Activated T-helper 2 cell treated with anti-CD3 and anti-CD28 coated beads, Interferon-gamma antibody, Interleukin-2, Interleukin-4, amounts not matched to agents 10 μg/mL and 5 μg/mL and 100 μg/mL, durations not matched to agents 14 hours and 24 hours and 36 hours (primary cell): ENCODE results near the gene TAF9B. TPM values are rescaled to one million over a fixed set of nuclear protein-coding genes. Genes with fewer than 3 reads are reported as not detected.
A peak's percentile ranks its signal among the peaks of the same experiment; 100 is the strongest.
"Not testable (repeated sequence)": the region's sequence is repeated elsewhere in the genome, so short reads cannot be mapped to it uniquely, and the experiment has no call there.

Source experiments
- DNase-seq: peaks from one replicate; pipeline ENCODE4 v3.0.0; 2021; ENCODE audit warnings: low spot score
- H3K27ac Mint-ChIP-seq: one replicate; pipeline ENCODE4 v1.8.0; 2021; ENCODE audit warnings: mixed read lengths
- H3K27me3 Mint-ChIP-seq: one replicate; pipeline ENCODE4 v1.8.0; 2021; ENCODE audit warnings: low read depth, mixed read lengths
- H3K36me3 Mint-ChIP-seq: one replicate; pipeline ENCODE4 v1.8.0; 2021; ENCODE audit warnings: low read depth, mixed read lengths
- H3K4me1 Mint-ChIP-seq: one replicate; pipeline ENCODE4 v1.8.0; 2021; ENCODE audit warnings: low read depth, mixed read lengths
- H3K4me3 Mint-ChIP-seq: one replicate; pipeline ENCODE4 v1.8.0; 2021; ENCODE audit warnings: low read depth, mild to moderate bottlenecking, moderate library complexity, mixed read lengths
- H3K9me3 Mint-ChIP-seq: one replicate; pipeline ENCODE4 v1.8.0; 2021; ENCODE audit warnings: mixed read lengths
- intact Hi-C: fragments of 100-400 bp; cut with micrococcal nuclease; formaldehyde crosslinking; loops from one replicate; pipeline ENCODE4 v1.15.1; 2023
- total RNA-seq: library from RNA; stranded (reverse); gene quantifications from 2 replicates; pipeline ENCODE4 v1.2.3, GENCODE V29; 2022

TAF9B gene
- total RNA-seq, 1 donor from 2014 or later = 16.8 TPM

DNA sequence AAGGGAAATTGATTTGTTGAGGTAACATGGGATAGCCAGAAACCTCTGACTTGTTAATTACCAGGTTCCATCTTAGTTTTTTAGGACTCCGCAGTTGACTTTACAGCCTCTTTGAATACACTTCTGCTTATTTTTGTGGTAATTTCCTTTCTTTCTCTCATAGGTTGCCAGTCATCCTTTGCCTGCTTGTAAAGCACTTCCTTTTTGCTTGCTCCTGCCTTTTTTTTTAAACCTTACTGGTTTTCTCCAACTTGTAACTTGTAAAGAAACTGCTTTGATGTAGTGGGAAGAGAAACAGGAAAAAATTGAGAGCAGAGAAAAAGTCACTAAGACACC is 32.8 kb downstream of the TAF9B start:
- intact Hi-C loops = loop anchor here (5.0 to 10.0 kb wide), 2 partner anchors 838 to 1056 kb away; partner anchors contain the start of gene P2RY10
- H3K36me3 Mint-ChIP-seq = peaks cover 59% of the 10 kb centered on the region
- peaks cover 38% of the 10 kb centered on the region for H3K4me1 Mint-ChIP-seq

DNA sequence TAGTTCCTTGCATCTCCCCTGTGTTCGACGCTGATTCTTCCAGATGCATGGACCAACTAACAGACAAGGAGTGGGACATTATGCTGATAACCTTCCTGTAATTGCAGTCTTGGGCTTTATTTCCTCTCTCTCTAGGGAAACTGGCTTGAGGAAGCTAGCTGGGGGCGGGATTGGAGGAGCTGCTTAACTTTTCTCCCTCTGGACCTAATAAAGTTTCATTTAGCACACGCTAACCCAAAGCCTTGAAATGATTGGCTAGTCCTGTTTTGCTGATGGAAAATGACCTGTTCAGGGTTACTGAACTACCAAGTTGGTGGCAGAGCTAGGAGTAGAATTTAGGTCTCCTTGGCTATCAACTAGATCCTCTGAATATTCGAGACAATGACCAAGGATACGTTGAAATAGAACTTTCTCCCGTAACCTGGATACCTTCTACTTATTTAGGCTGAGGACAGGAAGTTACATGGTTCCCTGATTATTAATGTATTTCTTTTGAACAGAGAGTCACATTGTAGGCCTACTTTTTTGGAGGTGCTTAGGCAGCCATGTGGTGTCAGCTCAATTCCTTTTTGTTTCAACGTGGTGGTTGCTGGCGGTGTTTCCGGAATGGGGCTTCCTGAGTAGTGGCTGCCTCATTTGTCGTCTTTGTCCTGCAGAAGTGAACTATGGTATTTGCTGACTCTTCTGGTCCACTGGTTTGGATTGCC is 33.4 kb downstream of the TAF9B start:
- H3K4me3 Mint-ChIP-seq = peak overlapping the region; percentile 96
- peaks cover 54% of the 10 kb centered on the region for H3K36me3 Mint-ChIP-seq
- H3K9me3 Mint-ChIP-seq = peaks cover 7% of the 10 kb centered on the region
- H3K4me1 Mint-ChIP-seq = peaks cover 37% of the 10 kb centered on the region
- intact Hi-C loops = loop anchor here (2.0 to 10.0 kb wide), 5 partner anchors 17 to 1056 kb away; partner anchors contain the start of genes ATP7A and P2RY10
- H3K27me3 Mint-ChIP-seq = no peaks in the 10 kb centered on the region
- H3K27ac Mint-ChIP-seq = peak overlapping the region; percentile 87
- no peak for DNase-seq

More for the DNA sequence above, 32.8 kb downstream of the TAF9B start:
- Mint-ChIP-seq H3K27ac (peak overlapping the region; percentile 87), H3K4me3 (peak overlapping the region; percentile 96), H3K27me3 (no peaks in the 10 kb centered on the region), H3K9me3 (peaks cover 7% of the 10 kb centered on the region)
- no peak for DNase-seq

DNA sequence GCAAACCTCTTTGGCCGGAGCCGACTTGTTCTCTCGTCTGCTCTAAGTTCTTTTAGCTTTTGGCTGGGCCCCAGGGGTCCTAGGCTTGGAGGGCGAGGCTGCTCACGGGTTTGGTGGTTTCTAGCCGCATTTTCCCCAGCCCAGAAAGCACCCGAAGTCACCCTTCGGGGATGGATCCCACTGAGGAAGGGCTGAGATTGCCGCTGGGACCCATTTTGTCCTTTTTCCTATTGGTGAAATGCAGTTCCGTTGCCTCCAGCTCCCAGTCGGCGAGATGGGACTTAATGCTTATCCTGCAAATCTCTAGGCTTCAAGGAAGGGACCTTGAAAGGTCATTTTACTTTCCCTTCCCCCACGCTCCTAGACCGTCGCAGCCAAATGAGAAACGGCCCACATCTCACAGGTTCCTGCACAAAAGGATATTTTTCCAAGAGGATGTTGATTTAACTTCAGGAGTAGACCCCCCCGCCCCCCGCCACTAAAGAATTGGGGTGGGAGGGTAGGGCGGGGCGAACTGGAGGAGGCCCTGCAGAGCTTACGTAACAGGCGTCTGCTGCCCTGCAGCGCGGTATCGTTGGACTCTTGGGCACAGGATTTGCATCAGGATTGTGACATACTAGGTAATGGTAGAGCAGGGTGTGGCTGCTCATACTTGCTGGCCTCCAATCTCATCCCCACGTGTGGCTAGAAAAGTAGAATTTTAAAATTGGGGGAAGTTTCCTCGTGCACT is 34.8 kb downstream of the TAF9B start:
- intact Hi-C loops = loop anchor here (1.0 to 10.0 kb wide), 7 partner anchors 18 to 1058 kb away; partner anchors contain the start of genes ATP7A, ATRX, COX7B and P2RY10
- Mint-ChIP-seq H3K9me3 (peaks cover 7% of the 10 kb centered on the region), H3K4me1 (peaks cover 34% of the 10 kb centered on the region), H3K36me3 (peaks cover 49% of the 10 kb centered on the region), H3K27ac (peak overlapping the region; percentile 87), H3K4me3 (peak overlapping the region; percentile 96), H3K27me3 (no peaks in the 10 kb centered on the region)
- DNase-seq = no peak

DNA sequence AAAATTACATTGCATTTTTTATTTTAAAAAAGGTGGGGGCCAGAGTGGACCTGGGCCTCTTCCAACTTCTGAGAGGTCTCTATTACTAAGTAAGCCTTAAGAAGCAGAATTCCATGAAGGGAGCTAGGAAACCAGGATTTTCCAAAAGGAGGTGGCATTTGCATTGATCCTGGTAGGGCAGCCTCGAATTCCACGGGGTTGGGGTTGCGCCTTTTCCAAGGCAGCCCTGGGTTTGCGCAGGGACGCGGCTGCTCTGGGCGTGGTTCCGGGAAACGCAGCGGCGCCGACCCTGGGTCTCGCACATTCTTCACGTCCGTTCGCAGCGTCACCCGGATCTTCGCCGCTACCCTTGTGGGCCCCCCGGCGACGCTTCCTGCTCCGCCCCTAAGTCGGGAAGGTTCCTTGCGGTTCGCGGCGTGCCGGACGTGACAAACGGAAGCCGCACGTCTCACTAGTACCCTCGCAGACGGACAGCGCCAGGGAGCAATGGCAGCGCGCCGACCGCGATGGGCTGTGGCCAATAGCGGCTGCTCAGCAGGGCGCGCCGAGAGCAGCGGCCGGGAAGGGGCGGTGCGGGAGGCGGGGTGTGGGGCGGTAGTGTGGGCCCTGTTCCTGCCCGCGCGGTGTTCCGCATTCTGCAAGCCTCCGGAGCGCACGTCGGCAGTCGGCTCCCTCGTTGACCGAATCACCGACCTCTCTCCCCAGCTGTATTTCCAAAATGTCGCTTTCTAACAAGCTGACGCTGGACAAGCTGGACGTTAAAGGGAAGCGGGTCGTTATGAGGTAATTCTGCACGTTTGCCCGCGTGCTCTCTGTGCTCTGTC is 35.6 kb downstream of the TAF9B start, which contains the start of gene PGK1:
PGK1 (plus strand) TSS at position 626 of the 824 bp plus-strand sequence; CDS start at position 719, 93 bp downstream.
- Mint-ChIP-seq H3K4me3 (peak within 1 kb of the TSS; percentile 96), H3K27ac (peak within 1 kb of the TSS; percentile 87), H3K4me1 (peaks cover 32% of the 10 kb centered on the region), H3K36me3 (peaks cover 41% of the 10 kb centered on the region), H3K9me3 (peaks cover 7% of the 10 kb centered on the region), H3K27me3 (no peaks in the 10 kb centered on the region)
- intact Hi-C loops = loop anchor here (1.0 to 10.0 kb wide), 7 partner anchors 19 to 841 kb away; partner anchors contain the start of genes ATP7A, ATRX, COX7B and P2RY10
- DNase-seq = peak; percentile 93

DNA sequence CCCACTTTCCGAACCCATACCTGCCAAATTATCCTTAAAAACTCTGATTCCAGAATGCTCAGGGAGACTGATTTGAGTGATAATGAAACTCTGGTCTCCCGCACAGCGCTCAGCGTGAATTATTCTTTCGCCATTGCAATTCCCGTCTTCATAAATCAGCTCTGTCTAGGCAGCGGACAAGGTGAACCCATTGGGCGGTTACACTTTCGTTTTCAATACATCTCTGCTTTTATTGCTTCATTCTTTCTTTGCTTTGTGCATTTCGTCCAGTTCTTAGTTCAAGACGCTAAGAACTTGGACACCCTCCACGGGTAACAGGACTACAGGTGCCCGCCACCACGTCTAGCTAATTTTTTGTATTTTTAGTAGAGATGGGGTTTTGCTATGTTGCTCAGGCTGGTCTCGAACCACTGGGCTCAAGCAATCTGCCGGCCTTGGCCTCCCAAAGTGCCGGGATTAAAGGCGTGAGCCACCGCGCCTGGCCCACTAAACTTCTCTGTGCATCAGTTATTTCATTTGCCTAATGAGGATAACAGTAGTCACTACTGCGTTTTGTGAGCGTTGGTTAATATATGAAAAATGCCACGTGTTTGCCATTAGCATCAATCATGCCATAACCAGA is 36.3 kb downstream of the TAF9B start:
- Mint-ChIP-seq H3K9me3 (peaks cover 7% of the 10 kb centered on the region), H3K27ac (peak overlapping the region; percentile 87), H3K4me3 (peak overlapping the region; percentile 96), H3K4me1 (peaks cover 25% of the 10 kb centered on the region), H3K27me3 (no peaks in the 10 kb centered on the region), H3K36me3 (peaks cover 34% of the 10 kb centered on the region)
- intact Hi-C loops = loop anchor here (2.0 to 10.0 kb wide), 3 partner anchors 38 to 842 kb away; partner anchors contain the start of genes ATRX and P2RY10
- DNase-seq = no peak

DNA sequence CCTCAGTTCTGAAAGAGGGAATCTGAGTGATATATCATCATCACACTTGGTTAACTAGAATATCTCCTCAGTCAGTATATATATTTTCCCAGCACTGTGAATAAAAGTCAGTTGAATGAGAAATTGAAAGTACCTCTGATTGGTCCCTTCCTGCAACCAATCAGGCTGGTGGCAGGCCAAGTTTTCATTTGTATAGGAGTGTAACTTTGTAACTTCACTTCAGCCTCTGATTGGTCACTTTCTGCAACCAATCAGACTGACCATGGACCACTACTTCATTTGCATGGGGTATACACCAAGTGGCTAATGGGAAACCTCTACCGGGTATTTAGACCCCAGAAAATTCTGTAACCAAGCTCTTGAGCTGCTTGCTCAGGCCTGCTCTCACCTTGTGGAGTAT is 37.4 kb downstream of the TAF9B start:
- Mint-ChIP-seq H3K27ac (peak overlapping the region; percentile 87), H3K36me3 (peaks cover 24% of the 10 kb centered on the region), H3K4me1 (peaks cover 18% of the 10 kb centered on the region), H3K9me3 (peaks cover 7% of the 10 kb centered on the region), H3K4me3 (no peak overlapping the region), H3K27me3 (no peaks in the 10 kb centered on the region)
- intact Hi-C loops = loop anchor here (2.0 to 10.0 kb wide), 3 partner anchors 37 to 843 kb away; partner anchors contain the start of genes ATRX and P2RY10
- no peak for DNase-seq

DNA sequence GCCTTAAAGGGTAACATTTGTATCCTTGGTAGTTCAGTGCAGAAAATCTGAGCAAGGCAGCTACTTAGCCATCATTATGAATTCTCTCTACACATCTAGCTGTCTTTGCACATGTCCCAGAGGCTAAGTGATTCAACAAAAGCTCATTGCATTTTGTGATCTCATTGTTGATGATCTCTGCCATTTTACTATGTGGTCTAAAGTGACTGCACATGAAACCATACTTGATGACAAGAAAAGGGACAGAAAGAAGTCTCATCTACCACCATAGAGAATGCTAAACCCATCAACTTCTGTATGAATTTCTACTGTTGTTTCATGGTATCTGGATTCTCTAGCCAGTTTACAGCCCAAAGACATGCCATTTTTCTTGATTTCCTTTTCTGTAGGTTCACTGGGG is 41.3 kb downstream of the TAF9B start:
- Mint-ChIP-seq H3K27ac (no peak overlapping the region), H3K9me3 (peaks cover 5% of the 10 kb centered on the region), H3K36me3 (no peaks in the 10 kb centered on the region), H3K4me1 (peaks cover 13% of the 10 kb centered on the region), H3K27me3 (no peaks in the 10 kb centered on the region), H3K4me3 (no peak overlapping the region)
- intact Hi-C loops = no loop called here
- no peak for DNase-seq

DNA sequence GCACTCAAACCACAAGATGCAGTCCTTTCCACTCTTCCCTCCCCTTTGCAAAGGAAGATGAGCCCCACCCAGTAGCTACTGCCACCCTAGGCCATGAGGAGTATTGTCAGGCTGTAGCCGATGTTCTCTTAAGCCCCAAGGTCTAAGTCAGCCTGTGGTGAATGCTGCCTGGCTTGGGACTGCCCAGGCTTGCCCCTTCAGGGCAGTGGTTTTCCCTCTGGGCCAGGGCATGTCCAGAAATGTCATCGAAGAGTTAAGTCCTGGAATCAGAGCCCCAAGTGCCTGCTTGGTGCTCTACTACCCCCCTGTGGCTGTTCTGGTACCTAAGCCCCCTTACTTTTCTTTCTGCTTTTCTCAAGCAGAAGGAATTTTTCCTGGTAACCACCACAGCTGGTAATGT is 47.2 kb downstream of the TAF9B start:
- intact Hi-C loops = no loop called here
- Mint-ChIP-seq H3K4me1 (peaks cover 5% of the 10 kb centered on the region), H3K9me3 (peaks cover 4% of the 10 kb centered on the region), H3K4me3 (no peak overlapping the region), H3K36me3 (no peaks in the 10 kb centered on the region), H3K27ac (no peak overlapping the region), H3K27me3 (peaks cover 13% of the 10 kb centered on the region)
- DNase-seq = no peak

DNA sequence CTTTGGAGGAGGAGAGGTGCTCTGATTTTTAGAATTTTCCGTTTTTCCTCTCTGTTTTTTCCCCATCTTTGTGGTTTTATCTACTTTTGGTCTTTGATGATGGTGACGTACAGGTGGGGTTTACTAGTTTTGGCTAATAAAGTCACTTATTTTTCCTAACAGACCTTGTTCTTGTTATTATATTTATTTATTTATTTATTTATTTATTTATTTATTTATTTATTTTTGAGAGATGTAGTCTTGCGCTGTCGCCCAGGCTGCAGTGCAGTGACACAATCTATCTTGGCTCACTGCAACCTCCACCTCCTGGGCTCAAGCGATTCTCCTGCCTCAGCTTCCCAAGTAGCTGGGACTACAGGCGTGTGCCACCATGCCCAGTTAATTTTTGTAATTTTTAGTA is 58.0 kb downstream of the TAF9B start:
- H3K4me1 Mint-ChIP-seq, H3K9me3 Mint-ChIP-seq, H3K27me3 Mint-ChIP-seq, DNase-seq, intact Hi-C loops, H3K36me3 Mint-ChIP-seq, H3K27ac Mint-ChIP-seq, H3K4me3 Mint-ChIP-seq: not testable (repeated sequence)

Other genes with a start within 250 kb of the TAF9B start
- 52.0 and 55.1 TPM in 2 replicates for gene MAGT1, start 244.2 kb downstream of the TAF9B start, total RNA-seq
- 274 and 297 TPM in 2 replicates for gene COX7B, start 240.2 kb downstream of the TAF9B start, total RNA-seq
- 6.2 and 6.6 TPM in 2 replicates for gene ATP7A, start 229.0 kb downstream of the TAF9B start, total RNA-seq
- 0.48 and 0.66 TPM in 2 replicates for gene PGAM4, start 170.0 kb downstream of the TAF9B start, total RNA-seq
- 1,005 and 1,045 TPM in 2 replicates for gene PGK1, start 35.4 kb downstream of the TAF9B start, total RNA-seq
- 9.7 and 10.2 TPM in 2 replicates for gene CYSLTR1, start 188.0 kb upstream of the TAF9B start, total RNA-seq